HCT116 (cell line): ENCODE results near the gene TPX2. TPM values are rescaled to one million over a fixed set of nuclear protein-coding genes. Genes with fewer than 3 reads are reported as not detected.

ENCODE experiments used
- ATAC-seq: fragments of 200-7000 bp; cut with Tn5 transposase; 2 replicates; pipeline ENCODE4 v1.9.1; 2020; ENCODE audit warnings: mild to moderate bottlenecking, moderate library complexity
- BruUV-seq: library from RNA; stranded (reverse); fragments of 400-500 nt; replicated peaks from 2 replicates; lab custom pipeline; 2021; lab: Mats Ljungman, UMichigan
- CTCF ChIA-PET: fragments of 300-600 bp; sonication (Branson Sonifier 250); formaldehyde crosslinking; loops from one replicate; lab custom pipeline; 2021; ENCODE audit warnings: antibody characterized with exemption; lab: Charles Lee
- POLR2A ChIA-PET: fragments of 300-600, 350-600 bp; sonication (Branson Sonifier 250); formaldehyde crosslinking; loops from one replicate; lab custom pipeline; 2021; ENCODE audit warnings: antibody characterized with exemption; lab: Charles Lee
- RAD21 ChIA-PET, 2 experiments: fragments of 300-600 bp; sonication (Branson Sonifier 250); formaldehyde crosslinking; loops; one replicate each; lab custom pipeline; 2023; ENCODE audit warnings: low total read pairs in 2 of 2; ENCODE audit not compliant: uncharacterized antibody in 2 of 2, unreplicated experiment in 2 of 2, low non-redundant PET in 1 of 2; lab: Charles Lee
- DNase-seq: peaks from one replicate; pipeline ENCODE4 v3.0.0-alpha.2; 2010; ENCODE audit warnings: low read depth, low spot score
- H2AFZ ChIP-seq: fragments of 200-600 bp; shearing (Covaris generic), sonication (generic); 2 replicates; pipeline ENCODE4 v1.6.1; 2017; ENCODE audit warnings: low read depth, mixed run types, mixed read lengths, antibody characterized with exemption, low read length; ENCODE audit not compliant: poor library complexity, severe bottlenecking
- H3K27ac ChIP-seq: 2 replicates; pipeline ENCODE4 v1.5.1; 2012; ENCODE audit warnings: low read depth, low read length
- H3K27me3 ChIP-seq: fragments of 200-600 bp; sonication (generic); 2 replicates; pipeline ENCODE4 v1.6.1; 2016; ENCODE audit warnings: mixed run types, low read length, mixed read lengths; ENCODE audit not compliant: insufficient read depth
- H3K36me3 ChIP-seq, 2 experiments: fragments of 200-500 bp in 1 of 2; fragments of 200-600 bp in 1 of 2; sonication (Bioruptor generic) in 1 of 2; sonication (generic) in 1 of 2; 2 replicates each; pipeline versions ENCODE4 v1.5.1 to v1.6.1; 2014 to 2016; ENCODE audit warnings: low read length in 2 of 2, inconsistent platforms in 1 of 2, mixed read lengths in 1 of 2, mixed run types in 1 of 2; ENCODE audit not compliant: insufficient read depth in 2 of 2, control insufficient read depth in 1 of 2
- H3K4me1 ChIP-seq, 2 experiments: fragments of 200-600 bp in 1 of 2; sonication (generic) in 1 of 2; 2 replicates each; pipeline versions ENCODE4 v1.5.1 to v1.6.1; 2012 to 2017; ENCODE audit warnings: low read length in 2 of 2, inconsistent platforms in 1 of 2, mild to moderate bottlenecking in 1 of 2, mixed read lengths in 1 of 2, mixed run types in 1 of 2, moderate library complexity in 1 of 2; ENCODE audit not compliant: insufficient read depth in 2 of 2, control insufficient read depth in 1 of 2
- H3K4me2 ChIP-seq: fragments of 200-600 bp; sonication (generic); 2 replicates; pipeline ENCODE4 v1.6.1; 2017; ENCODE audit warnings: mixed run types, low read length, mixed read lengths
- H3K4me3 ChIP-seq, 2 experiments: fragments of 200-600 bp in 1 of 2; sonication (generic) in 1 of 2; replicated peaks in 1 of 2; 2 replicates each; pipeline ENCODE4 v1.5.1; 2011 to 2016; ENCODE audit warnings: low read length in 2 of 2, control low read depth in 1 of 2, low read depth in 1 of 2, mild to moderate bottlenecking in 1 of 2, mixed read lengths in 1 of 2, mixed run types in 1 of 2
- H3K79me2 ChIP-seq: fragments of 200-600 bp; sonication (generic); 2 replicates; pipeline ENCODE4 v1.6.1; 2017; ENCODE audit warnings: mild to moderate bottlenecking, mixed run types, low read length, moderate library complexity, mixed read lengths; ENCODE audit not compliant: insufficient read depth
- H3K9ac ChIP-seq: fragments of 200-600 bp; sonication (generic); 2 replicates; pipeline ENCODE4 v1.6.1; 2016; ENCODE audit warnings: low read length, mixed read lengths
- H3K9me2 ChIP-seq: fragments of 200-600 bp; sonication (generic), shearing (Covaris generic); 2 replicates; pipeline ENCODE4 v1.6.1; 2017; ENCODE audit warnings: mixed run types, mild to moderate bottlenecking, moderate library complexity; ENCODE audit not compliant: insufficient read depth
- H3K9me3 ChIP-seq, 2 experiments: fragments of 200-500 bp in 1 of 2; fragments of 200-600 bp in 1 of 2; sonication (Bioruptor generic) in 1 of 2; sonication (generic) in 1 of 2; 2 replicates each; pipeline ENCODE4 v1.6.1; 2014 to 2017; ENCODE audit warnings: low read length in 2 of 2, mixed read lengths in 2 of 2, inconsistent platforms in 1 of 2, low read depth in 1 of 2, mild to moderate bottlenecking in 1 of 2, mixed run types in 1 of 2, moderate library complexity in 1 of 2; ENCODE audit not compliant: control insufficient read depth in 1 of 2, insufficient read depth in 1 of 2
- H4K20me1 ChIP-seq: fragments of 200-600 bp; sonication (generic), shearing (Covaris generic); 2 replicates; pipeline ENCODE4 v1.6.1; 2017; ENCODE audit warnings: mixed run types, mild to moderate bottlenecking, moderate library complexity; ENCODE audit not compliant: insufficient read depth
- CEBPB ChIP-seq: IDR thresholded peaks from 2 replicates; pipeline ENCODE4 v1.6.1; 2012; ENCODE audit warnings: low read depth
- CTCF ChIP-seq, 3 experiments: fragments of 200-600 bp in 1 of 3; sonication (generic) in 1 of 3; IDR thresholded peaks in 2 of 3; conservative IDR thresholded peaks in 1 of 3; 2 replicates each; pipeline ENCODE4 v1.5.1; 2012 to 2017; ENCODE audit warnings: low read depth in 2 of 3, low read length in 2 of 3, antibody characterized with exemption in 1 of 3, borderline replicate concordance in 1 of 3, control low read depth in 1 of 3, mild to moderate bottlenecking in 1 of 3, mixed read lengths in 1 of 3, mixed run types in 1 of 3, moderate library complexity in 1 of 3; ENCODE audit not compliant: insufficient read depth in 1 of 3
- EGR1 ChIP-seq: IDR thresholded peaks from 2 replicates; pipeline ENCODE4 v1.6.1; 2012; ENCODE audit warnings: low read depth
- ELF1 ChIP-seq: IDR thresholded peaks from 2 replicates; pipeline ENCODE4 v1.6.1; 2012; ENCODE audit warnings: low read depth, borderline replicate concordance
- JUND ChIP-seq: IDR thresholded peaks from 2 replicates; pipeline ENCODE4 v1.6.1; 2012
- MAX ChIP-seq: IDR thresholded peaks from 2 replicates; pipeline ENCODE4 v1.6.1; 2012
- RAD21 ChIP-seq: IDR thresholded peaks from 2 replicates; pipeline ENCODE4 v1.6.1; 2012; ENCODE audit warnings: low read depth, mild to moderate bottlenecking
- intact Hi-C: fragments of 100-400 bp; cut with micrococcal nuclease; formaldehyde crosslinking; loops from 2 replicates; pipeline ENCODE4 v1.10.0; 2022
- total RNA-seq: library from RNA; stranded (reverse); gene quantifications from one replicate; pipeline ENCODE4 v1.2.1, GENCODE V29; 2021; ENCODE audit not compliant: unreplicated experiment

The TPX2 gene
- total RNA-seq, 1 experiment from 2014 or later, result 163 TPM

GRCh38 chr20:31821427-31821826, 82.3 kb downstream of the TPX2 start:
- CTCF ChIA-PET, result interaction anchor here (3.5 kb wide), 1 partner anchor 25 kb away, joined by 17 read pairs; no protein-coding TSS in a partner anchor
- ATAC-seq (no peak), DNase-seq (no peak)
- no peaks in the 10 kb centered on the region for H3K9me2 ChIP-seq
- H4K20me1 ChIP-seq, result no peaks in the 10 kb centered on the region
- no peak overlapping the region for H3K4me2 ChIP-seq
- no peaks in the 10 kb centered on the region for H3K36me3 ChIP-seq
- H3K9ac ChIP-seq, result no peak overlapping the region
- H3K27ac ChIP-seq, result no peak overlapping the region
- POLR2A ChIA-PET, result no interaction called here
- no peak overlapping the region for H2AFZ ChIP-seq
- intact Hi-C loops, result no loop called here
- no peak overlapping the region for H3K4me3 ChIP-seq
- RAD21 ChIA-PET, result no interaction called here
- TF ChIP-seq CEBPB (no peak), ELF1 (no peak), CTCF (IDR thresholded peaks at IDR 0.05 in 2 of 3, conservative IDR thresholded peaks at IDR 0.05 in 1 of 3; ENCODE audit: borderline replicate concordance in 1 of 3, insufficient read depth in 1 of 3, low read depth in 2 of 3, low read length in 2 of 3) (no peak), EGR1 (no peak), MAX (no peak), RAD21 (no peak), JUND (no peak)
- no TSS peak for BruUV-seq
- no peaks in the 10 kb centered on the region for H3K27me3 ChIP-seq
- no peaks in the 10 kb centered on the region for H3K9me3 ChIP-seq
- no peaks in the 10 kb centered on the region for H3K79me2 ChIP-seq
- H3K4me1 ChIP-seq, result peaks cover 0 to 9% of the 10 kb centered on the region in 2 experiments; a peak in 1 of 4 replicates
